Right lobe of liver (tissue), 4 donors: ENCODE measurements around the gene SCUBE1.

Experiments used
- CTCF ChIP-seq, 4 donors: fragments of 200-600 bp in 3 of 4; fragments of 450-650 bp in 1 of 4; IDR thresholded peaks; one replicate each; pipeline versions ENCODE4 v1.5.1 to v1.8.0; 2016 to 2022; ENCODE audit warnings: antibody characterized with exemption in 4 of 4, mild to moderate bottlenecking in 2 of 4
- POLR2A ChIP-seq: fragments of 450-650 bp; IDR thresholded peaks from one replicate; pipeline ENCODE4 v1.6.1; 2017; ENCODE audit warnings: antibody characterized with exemption, mild to moderate bottlenecking
- donor health status: DM: no; HTN: no; CAD: no.
- donor health status: DM: no; HTN: no; CAD: no.
- donor health status: DM: no; HTN: yes; CAD: no.

- TF ChIP-seq POLR2A (no peak), CTCF (IDR thresholded peaks at IDR 0.05) (no peak)
These were observed 40.6 kb downstream of the SCUBE1 start for GRCh38 chr22:43302531-43303041.
